ENCODE results near the gene TMEM187. TPM values are rescaled to one million over a fixed set of nuclear protein-coding genes. Genes with fewer than 3 reads are reported as not detected.
A peak's percentile ranks its signal among the peaks of the same experiment; 100 is the strongest.

TMEM187 gene
- total and polyA plus RNA-seq, 2 donors (not counting 3 experiments of a cell fraction or from before 2014, with no cell fraction given) = 2.6 to 15.7 TPM

GRCh38 chrX:153971124-153971449, 1.5 kb upstream of the TMEM187 start:
- intact Hi-C loops (cut with micrococcal nuclease) (loop anchor here (1.0 kb wide), 2 partner anchors 126 to 407 kb away; partner anchors contain the start of gene MECP2), dilution Hi-C loops (cut with MboI; ENCODE audit: extremely low pct_ligation_motif_present, low sequenced_read_pairs) (no loop called here)
- no peak overlapping the region for H2AFZ ChIP-seq (ENCODE audit: low read depth, low read length)
- ChIA-PET POLR2A (interaction anchor here (0.8 to 1.3 kb wide), 2 partner anchors 46 to 427 kb away, joined by 3 to 9 read pairs; partner anchors contain the start of gene RPL10), CTCF (interaction anchor here (1.0 to 1.2 kb wide), 2 partner anchors 10 to 403 kb away, joined by 3 read pairs; partner anchors contain the start of gene FLNA)
- H3K27me3 ChIP-seq (ENCODE audit: control insufficient read depth in 2 of 2, insufficient read depth in 2 of 2, low read length in 2 of 2) = no peaks in the 10 kb centered on the region
- no peaks in the 10 kb centered on the region for H3K9me1 ChIP-seq (replicated peaks; ENCODE audit: control insufficient read depth, extremely low read depth, insufficient read depth, low read length)
- no TSS peak for BruUV-seq (replicated peaks)
- H3K4me2 ChIP-seq (ENCODE audit: insufficient read depth, low read length) = peak overlapping the region; percentile 37
- TF ChIP-seq POLR2A (IDR thresholded peaks at IDR 0.05; ENCODE audit: low read depth, low read length) (no peak), POLR2AphosphoS5 (IDR thresholded peaks at IDR 0.05; ENCODE audit: insufficient read depth, low read depth, low read length) (peak; percentile 47), FOS (IDR thresholded peaks at IDR 0.05; ENCODE audit: borderline replicate concordance, insufficient read depth, low read length) (no peak), CTCF (IDR thresholded peaks at IDR 0.05; ENCODE audit: extremely low read depth in 1 of 2, insufficient read depth in 1 of 2, low read depth in 1 of 2, low read length in 2 of 2) (no peak), EZH2 (IDR thresholded peaks at IDR 0.05; ENCODE audit: borderline replicate concordance, low read depth, low read length, severe bottlenecking) (no peak), JUN (IDR thresholded peaks at IDR 0.05; ENCODE audit: borderline replicate concordance, insufficient read depth, insufficient read length, low read depth) (no peak), MYC (IDR thresholded peaks at IDR 0.05; ENCODE audit: low read depth, low read length) (no peak)
- H3K27ac ChIP-seq (ENCODE audit: insufficient read depth, low read depth, low read length) = peak overlapping the region; percentile 98
- peaks cover 45% of the 10 kb centered on the region for H3K4me1 ChIP-seq (ENCODE audit: control insufficient read depth, extremely low read depth, insufficient read depth, low read length)
- DNase-seq (ENCODE audit: low read depth, low spot score) (peak; percentile 80), FAIRE-seq (no peak)
- H3K9ac ChIP-seq (replicated peaks; ENCODE audit: extremely low read depth, insufficient read depth, low read length) = peak overlapping the region; percentile 97
- no peaks in the 10 kb centered on the region for H4K20me1 ChIP-seq (replicated peaks; ENCODE audit: control insufficient read depth, extremely low read depth, insufficient read depth, low read length)
- peaks cover 52% of the 10 kb centered on the region for H3K79me2 ChIP-seq (ENCODE audit: control insufficient read depth, insufficient read depth, low read length)
- no peaks in the 10 kb centered on the region for H3K36me3 ChIP-seq (ENCODE audit: control insufficient read depth in 2 of 2, extremely low read depth in 1 of 2, insufficient read depth in 2 of 2, low read length in 2 of 2)
- no peaks in the 10 kb centered on the region for H3K9me3 ChIP-seq (replicated peaks; ENCODE audit: control insufficient read depth, insufficient read depth, low read length)
- peak overlapping the region; percentile 47 to 76 (median 74) for H3K4me3 ChIP-seq (replicated peaks in 1 of 3; ENCODE audit: insufficient read depth in 1 of 3, low read depth in 1 of 3, low read length in 3 of 3)

Measured in endothelial cell of umbilical vein (primary cell).